ENCODE measurements around the gene CD4.

GRCh38 chr12:6849976-6850560, 60.7 kb downstream of the CD4 start:
- TF ChIP-seq CTCF (conservative IDR thresholded peaks at IDR 0.05; ENCODE audit: low read length), result no peak
- no peak for TF ChIP-seq EZH2phosphoT487 (IDR thresholded peaks at IDR 0.05; ENCODE audit: borderline replicate concordance, low read depth, low read length)

Data from OCI-LY7 (cell line).